KG1 (cell line): Measurements from ENCODE around the gene UVRAG.
"Not testable (repeated sequence)": the region's sequence is repeated elsewhere in the genome, so short reads cannot be mapped to it uniquely, and the experiment has no call there.

Source experiments
- DNase-seq: peaks from one replicate; lab custom pipeline; 2025; lab: John Stamatoyannopoulos, UW

The UVRAG gene

DNA sequence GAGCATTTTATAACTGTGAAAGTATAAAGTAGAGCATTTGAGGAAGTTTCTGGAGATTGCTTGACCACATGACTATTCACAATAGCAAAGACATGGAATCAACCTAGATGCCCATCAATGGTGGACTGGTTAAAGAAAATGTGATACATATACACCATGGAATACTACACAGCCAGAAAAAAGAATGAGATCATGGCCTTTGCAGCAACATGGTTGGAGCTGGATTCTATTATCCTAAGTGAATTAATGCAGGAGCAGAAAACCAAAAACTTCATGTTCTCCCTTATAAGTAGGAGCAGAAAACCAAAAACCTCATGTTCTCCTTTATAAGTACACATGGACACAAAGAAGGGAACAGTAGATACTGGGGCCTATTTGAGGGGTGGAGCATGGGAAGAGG lies 30.3 kb downstream of the UVRAG start:
- DNase-seq, result no peak

DNA sequence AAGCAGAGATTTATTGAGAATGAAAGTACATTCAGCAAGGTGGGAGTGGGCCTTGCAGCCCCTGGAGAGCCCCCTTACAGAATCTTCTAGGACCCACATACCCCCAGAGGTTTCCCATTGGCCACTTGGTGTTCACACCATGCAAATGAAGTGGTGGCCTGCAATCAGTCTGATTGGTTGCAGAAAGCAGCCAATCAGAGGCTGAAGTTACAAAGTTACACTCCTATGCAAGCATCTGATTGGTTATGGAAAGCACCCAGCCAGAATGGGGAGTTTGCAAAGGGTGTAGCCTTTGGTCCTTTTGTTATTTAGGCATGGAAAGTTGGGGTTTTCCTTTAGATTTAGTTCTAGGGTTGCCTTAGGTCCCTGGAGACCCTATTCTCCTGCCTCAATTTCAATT lies 34.9 kb downstream of the UVRAG start:
- no peak for DNase-seq

GRCh38 chr11:75850787-75851186 lies 35.8 kb downstream of the UVRAG start:
- DNase-seq, result no peak

- DNase-seq, result no peak
Observed at GRCh38 chr11:75851203-75851602, 36.2 kb downstream of the UVRAG start.

DNA sequence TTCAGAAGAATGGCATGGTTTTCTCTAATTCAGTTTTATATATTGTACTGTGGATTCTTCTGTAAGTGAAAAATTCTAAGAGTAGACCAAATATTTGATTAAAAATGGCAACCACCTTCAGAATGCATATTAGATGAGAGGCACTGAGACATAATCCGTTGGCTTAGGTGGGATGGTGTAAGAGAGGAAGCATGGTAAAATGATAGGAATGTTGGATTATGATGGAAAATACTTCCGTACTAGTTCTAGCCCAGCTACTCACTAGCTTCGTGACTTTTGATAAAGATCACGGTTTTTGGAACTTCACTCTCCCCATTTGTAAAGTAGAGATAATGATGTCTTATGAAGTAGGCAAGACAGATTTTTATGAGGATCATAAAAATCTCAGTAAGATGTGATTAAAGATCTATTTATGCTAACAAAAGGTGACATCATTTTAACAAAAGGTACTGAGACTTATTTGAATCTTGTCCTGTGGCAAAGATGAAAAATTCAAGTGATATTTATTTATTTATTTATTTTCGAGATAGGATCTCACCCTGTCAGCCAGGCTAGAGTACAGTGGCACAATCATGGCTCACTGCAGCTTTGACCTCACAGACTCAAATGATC lies 37.5 kb downstream of the UVRAG start:
- no peak for DNase-seq

DNA sequence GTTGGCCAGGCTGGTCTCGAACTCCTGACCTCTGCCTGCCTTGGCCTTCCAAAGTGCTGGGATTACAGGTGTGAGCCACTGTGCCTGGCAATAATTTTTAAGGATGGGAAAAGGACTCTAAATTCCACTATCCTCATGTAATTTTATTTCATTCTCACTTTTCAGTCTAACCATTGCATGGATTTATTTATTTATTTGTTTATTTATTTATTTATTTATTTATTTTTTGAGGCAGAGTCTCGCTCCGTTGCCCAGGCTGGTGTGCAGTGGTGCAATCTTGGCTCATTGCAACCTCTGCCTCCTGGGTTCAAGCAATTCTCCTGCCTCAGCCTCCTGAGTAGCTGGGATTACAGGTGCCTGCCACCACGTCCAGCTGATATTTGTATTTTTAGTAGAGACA lies 38.6 kb downstream of the UVRAG start:
- not testable (repeated sequence) for DNase-seq

GRCh38 chr11:75853971-75854370 lies 39.0 kb downstream of the UVRAG start:
- DNase-seq, result no peak

GRCh38 chr11:75855206-75855605 lies 40.2 kb downstream of the UVRAG start:
- no peak for DNase-seq

GRCh38 chr11:75856912-75857311 lies 41.9 kb downstream of the UVRAG start:
- DNase-seq, result no peak

DNA sequence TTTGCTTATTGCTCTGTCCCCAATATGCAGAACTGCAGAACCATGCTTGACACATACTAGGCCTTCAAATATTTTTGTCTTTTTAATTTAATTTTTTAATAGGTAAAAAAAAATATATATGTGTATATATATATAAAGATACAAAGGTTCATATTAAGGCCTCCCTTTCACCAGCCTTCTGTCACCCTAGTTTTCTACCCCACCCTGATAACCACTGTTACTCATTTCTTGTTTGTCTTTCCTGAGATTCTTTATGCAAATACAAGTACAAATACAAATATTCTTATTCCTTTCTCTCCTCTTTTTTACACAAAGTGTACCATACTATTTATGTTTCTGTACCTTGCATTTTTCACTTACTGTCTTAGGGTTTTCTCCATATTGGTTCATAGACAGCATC lies 43.0 kb downstream of the UVRAG start:
- no peak for DNase-seq

GRCh38 chr11:75858613-75859012 lies 43.6 kb downstream of the UVRAG start:
- DNase-seq, result no peak

DNA sequence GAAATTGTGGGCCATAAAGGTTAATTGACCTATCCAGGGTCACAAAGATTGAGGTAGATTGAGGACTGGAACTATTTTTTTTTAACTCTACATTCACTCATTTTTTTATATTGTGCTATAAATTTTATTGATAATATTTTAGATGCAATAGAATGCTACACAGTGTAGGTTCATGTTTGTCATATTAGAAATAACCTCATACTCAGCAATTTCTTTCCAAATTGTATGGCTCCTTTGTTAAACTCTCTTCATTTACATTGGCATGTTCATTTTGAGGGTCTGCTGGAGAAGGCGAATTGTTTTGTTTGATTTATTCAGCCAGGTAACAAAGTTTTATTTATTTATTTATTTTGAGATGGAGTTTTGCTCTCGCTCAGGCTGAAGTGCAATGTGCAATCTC lies 44.6 kb downstream of the UVRAG start:
- no peak for DNase-seq

GRCh38 chr11:75862437-75862836 lies 47.4 kb downstream of the UVRAG start:
- DNase-seq, result no peak

DNA sequence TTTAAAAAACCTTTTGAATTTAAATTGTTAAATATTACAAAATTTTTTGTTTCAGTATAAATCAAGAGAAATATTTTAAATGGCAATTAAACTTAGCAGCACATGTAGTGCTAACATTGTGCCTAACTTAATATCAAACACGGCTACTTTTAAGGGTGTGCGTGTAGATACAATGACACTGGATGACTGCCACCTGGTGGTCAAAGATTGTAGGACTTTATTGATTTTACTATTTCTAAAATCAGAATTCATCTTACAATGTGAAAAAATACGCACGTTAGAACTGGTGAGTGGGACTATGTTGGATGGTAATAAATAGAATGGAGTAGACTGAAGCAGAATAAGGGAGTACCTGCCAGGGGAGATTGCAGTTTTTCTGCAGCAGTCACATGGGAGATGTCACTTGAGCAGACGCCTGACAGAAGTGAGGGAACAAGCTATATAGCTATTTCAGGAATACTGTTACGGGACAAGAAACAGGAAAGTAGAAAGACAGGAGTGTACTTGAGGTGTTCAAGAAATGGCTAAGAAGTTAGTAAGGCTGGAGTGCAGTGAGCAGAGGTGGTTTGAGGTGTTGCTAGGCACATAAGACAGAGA lies 52.9 kb downstream of the UVRAG start:
- peak; percentile 61 for DNase-seq

GRCh38 chr11:75868990-75869389 lies 54.0 kb downstream of the UVRAG start:
- no peak for DNase-seq

GRCh38 chr11:75869661-75870455 lies 54.8 kb downstream of the UVRAG start:
- no peak for DNase-seq

GRCh38 chr11:75872887-75873416 lies 57.9 kb downstream of the UVRAG start:
- no peak for DNase-seq

DNA sequence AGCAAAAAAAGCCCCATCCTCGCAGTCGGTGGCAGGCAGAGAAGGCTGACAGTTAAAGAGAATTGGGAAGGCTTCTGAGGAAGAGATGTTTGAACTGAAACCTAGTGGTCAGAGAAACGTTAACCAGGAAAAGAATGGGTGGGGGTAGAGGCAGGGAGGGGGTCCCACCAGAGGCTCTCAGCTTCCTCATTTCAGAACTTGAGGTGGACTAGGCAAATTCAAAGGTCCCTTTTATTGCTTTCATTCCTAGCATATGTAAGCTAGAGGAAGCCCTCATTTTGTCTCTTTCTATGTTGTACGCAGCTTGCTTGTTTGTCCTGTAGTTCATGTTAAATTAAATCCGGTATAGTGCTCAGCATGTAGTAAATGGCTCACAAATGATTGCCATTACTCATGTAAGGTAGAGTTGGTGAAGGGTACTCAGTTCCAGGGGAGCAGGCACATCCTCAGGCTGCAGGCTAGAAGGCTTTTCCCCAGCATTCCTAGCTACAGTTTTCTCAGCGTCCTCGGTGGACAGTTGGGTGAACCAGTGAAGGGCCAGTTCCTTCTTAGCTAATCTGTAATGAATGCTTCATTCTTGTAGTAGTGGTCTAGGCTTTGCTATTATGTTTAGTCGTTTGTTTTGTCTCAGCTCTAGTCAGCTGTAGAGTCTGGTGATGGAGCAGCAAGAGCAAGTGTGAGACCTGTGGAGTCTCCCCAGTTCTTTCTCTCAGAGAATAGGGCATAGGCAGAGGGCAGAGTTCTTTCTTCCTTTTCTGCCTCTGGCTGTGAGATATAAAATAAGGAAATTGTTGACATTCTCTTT lies 58.6 kb downstream of the UVRAG start:
- DNase-seq, result peak; percentile 80

- DNase-seq, result no peak
Observed at GRCh38 chr11:75874684-75875341, 59.8 kb downstream of the UVRAG start.

DNA sequence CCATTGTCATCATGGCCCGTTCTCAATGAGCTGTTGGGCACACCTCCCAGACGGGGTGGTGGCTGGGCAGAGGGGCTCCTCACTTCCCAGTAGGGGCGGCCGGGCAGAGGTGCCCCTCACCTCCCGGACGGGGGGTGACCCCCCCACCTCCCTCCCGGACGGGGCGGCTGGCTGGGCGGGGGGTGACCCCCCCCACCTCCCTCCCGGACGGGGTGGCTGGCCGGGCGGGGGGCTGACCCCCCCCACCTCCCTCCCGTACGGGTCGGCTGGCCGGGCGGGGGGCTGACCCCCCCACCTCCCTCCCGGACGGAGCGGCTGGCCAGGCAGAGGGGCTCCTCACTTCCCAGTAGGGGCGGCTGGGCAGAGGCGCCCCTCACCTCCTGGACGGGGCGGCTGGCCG lies 62.3 kb downstream of the UVRAG start:
- DNase-seq, result not testable (repeated sequence)

DNA sequence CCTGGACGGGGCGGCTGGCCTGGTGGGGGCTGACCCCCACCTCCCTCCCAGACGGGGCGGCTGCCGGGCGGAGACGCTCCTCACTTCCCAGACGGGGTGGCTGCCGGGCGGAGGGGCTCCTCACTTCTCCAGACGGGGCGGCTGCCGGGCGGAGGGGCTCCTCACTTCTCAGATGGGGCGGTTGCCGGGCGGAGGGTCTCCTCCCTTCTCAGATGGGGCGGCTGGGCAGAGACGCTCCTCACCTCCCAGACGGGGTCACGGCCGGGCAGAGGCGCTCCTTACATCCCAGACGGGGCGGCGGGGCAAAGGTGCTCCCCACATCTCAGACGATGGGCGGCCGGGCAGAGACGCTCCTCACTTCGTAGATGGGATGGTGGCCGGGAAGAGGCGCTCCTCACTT lies 62.9 kb downstream of the UVRAG start:
- not testable (repeated sequence) for DNase-seq

DNA sequence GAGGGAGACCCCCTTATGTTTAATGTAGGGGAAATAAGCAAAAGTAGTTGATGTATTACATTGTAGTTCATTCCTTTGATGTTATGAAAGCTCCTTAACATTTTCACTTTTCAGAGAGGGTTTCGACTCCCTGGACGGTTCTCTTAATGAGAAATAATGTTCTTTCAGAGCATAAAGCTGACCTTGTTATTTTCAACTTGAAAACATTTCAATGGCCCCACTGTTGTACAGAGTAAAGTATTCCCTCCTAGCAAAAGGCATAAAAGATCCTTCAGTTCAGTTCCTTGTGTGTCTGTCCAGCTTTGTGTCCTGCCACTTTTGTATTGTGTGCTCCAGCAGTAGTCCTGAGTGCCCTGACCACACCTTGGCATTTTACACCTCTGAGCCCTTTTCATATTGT lies 63.9 kb downstream of the UVRAG start:
- no peak for DNase-seq
